ENCODE data around the gene CNNM3.

Gene CNNM3

DNA sequence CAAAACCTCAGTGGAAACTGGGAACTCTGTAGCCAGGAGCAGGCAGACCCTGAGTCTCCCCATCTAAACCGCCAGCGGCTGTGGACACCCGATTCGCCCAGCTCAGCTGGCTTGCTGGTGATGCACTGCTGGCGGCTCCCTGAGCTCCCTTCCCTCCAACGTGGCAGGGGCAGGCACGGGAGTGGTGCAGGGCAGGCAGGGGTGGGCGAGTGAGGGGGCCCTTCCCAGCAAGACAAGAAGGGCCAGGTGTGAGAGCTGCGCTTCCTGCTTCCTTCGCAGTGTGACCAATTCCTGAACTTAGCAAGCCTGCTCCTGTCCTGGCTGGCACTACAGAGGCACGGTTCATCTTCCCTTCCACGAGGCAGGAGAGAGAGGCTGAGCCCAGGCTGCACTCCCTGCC is 66.2 kb downstream of the CNNM3 start:
- peaks cover 25% of the 10 kb centered on the region for H3K4me1 ChIP-seq (ENCODE audit: low read length)
- TF ChIP-seq EZH2phosphoT487 (IDR thresholded peaks at IDR 0.05; ENCODE audit: low read depth): no peak
- TF ChIP-seq, protein P1, sequence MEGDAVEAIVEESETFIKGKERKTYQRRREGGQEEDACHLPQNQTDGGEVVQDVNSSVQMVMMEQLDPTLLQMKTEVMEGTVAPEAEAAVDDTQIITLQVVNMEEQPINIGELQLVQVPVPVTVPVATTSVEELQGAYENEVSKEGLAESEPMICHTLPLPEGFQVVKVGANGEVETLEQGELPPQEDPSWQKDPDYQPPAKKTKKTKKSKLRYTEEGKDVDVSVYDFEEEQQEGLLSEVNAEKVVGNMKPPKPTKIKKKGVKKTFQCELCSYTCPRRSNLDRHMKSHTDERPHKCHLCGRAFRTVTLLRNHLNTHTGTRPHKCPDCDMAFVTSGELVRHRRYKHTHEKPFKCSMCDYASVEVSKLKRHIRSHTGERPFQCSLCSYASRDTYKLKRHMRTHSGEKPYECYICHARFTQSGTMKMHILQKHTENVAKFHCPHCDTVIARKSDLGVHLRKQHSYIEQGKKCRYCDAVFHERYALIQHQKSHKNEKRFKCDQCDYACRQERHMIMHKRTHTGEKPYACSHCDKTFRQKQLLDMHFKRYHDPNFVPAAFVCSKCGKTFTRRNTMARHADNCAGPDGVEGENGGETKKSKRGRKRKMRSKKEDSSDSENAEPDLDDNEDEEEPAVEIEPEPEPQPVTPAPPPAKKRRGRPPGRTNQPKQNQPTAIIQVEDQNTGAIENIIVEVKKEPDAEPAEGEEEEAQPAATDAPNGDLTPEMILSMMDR (IDR thresholded peaks at IDR 0.05; ENCODE audit: low read depth, low read length): no peak

DNA sequence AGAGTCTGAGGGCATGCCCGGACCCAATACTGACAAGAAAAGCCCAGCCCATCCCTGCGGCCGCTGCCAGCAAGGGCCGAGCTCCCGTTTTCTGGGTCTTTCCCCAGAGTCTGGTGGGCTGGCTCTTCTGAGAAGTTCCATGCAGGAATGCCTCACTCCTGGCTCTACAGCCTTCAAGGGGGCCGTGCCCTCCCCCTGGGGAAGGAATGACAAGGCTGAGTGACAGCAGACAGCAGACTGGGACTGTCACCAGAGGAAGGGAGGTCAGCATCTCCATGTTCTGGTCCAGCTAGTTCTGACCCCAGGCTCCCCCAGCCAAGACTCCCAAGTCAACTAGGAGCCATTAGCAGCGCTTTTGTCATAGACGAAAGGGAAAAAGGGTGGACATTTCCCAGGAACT is 66.8 kb downstream of the CNNM3 start:
- H4K20me1 ChIP-seq (ENCODE audit: insufficient read depth, low read length): no peaks in the 10 kb centered on the region
- no peak overlapping the region for H3K4me2 ChIP-seq (ENCODE audit: low read length)
- H3K4me3 ChIP-seq (ENCODE audit: low read length): no peak overlapping the region
- no peaks in the 10 kb centered on the region for H3K79me2 ChIP-seq (ENCODE audit: low read length)
- no peaks in the 10 kb centered on the region for H3K36me3 ChIP-seq (replicated peaks; ENCODE audit: low read depth, low read length)
- no peaks in the 10 kb centered on the region for H3K9me3 ChIP-seq (ENCODE audit: insufficient read depth, low read length)
- TF ChIP-seq, protein P1 (IDR thresholded peaks at IDR 0.05; ENCODE audit: low read depth, low read length): no peak
- TF ChIP-seq EZH2phosphoT487 (IDR thresholded peaks at IDR 0.05; ENCODE audit: low read depth): no peak
- peaks cover 32% of the 10 kb centered on the region for H3K4me1 ChIP-seq (ENCODE audit: low read length)
- no peak overlapping the region for H3K27ac ChIP-seq (ENCODE audit: low read length)
- H3K27me3 ChIP-seq (ENCODE audit: low read depth, low read length): no peaks in the 10 kb centered on the region; the same call in 1 of the 2 replicates
- H3K9ac ChIP-seq (ENCODE audit: low read length): no peak overlapping the region
- H2AFZ ChIP-seq (ENCODE audit: low read depth, low read length): no peak overlapping the region

More for the DNA sequence above, 66.2 kb downstream of the CNNM3 start:
- Histone ChIP-seq H3K27ac (ENCODE audit: low read length) (no peak overlapping the region), H4K20me1 (ENCODE audit: insufficient read depth, low read length) (no peaks in the 10 kb centered on the region), H3K9me3 (ENCODE audit: insufficient read depth, low read length) (no peaks in the 10 kb centered on the region), H3K79me2 (ENCODE audit: low read length) (no peaks in the 10 kb centered on the region), H3K4me2 (ENCODE audit: low read length) (no peak overlapping the region), H3K4me3 (ENCODE audit: low read length) (no peak overlapping the region), H3K27me3 (ENCODE audit: low read depth, low read length) (no peaks in the 10 kb centered on the region; the same call in 1 of the 2 replicates), H2AFZ (ENCODE audit: low read depth, low read length) (no peak overlapping the region), H3K9ac (ENCODE audit: low read length) (no peak overlapping the region), H3K36me3 (replicated peaks; ENCODE audit: low read depth, low read length) (no peaks in the 10 kb centered on the region)

DNA sequence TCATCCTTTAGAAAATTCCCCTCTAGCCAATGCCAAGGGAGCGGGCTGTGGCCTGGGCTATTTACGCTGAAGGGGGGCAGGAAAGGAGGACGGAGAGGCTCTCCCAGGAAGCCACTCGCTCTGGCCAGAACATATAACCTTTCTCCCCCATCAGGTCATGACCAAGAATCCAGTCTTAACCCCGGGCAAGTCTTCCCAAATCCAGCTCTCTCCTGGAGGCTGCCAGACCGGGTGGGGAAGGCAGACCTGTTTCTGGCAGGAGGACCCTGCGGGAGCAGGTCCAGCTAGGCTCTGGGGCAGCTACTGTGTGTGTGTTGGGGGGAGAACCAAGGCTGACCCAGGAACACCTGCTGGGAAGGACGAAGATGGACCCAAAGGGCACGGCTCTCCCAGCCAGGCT is 67.2 kb downstream of the CNNM3 start:
- Histone ChIP-seq H3K9me3 (ENCODE audit: insufficient read depth, low read length) (no peaks in the 10 kb centered on the region), H3K4me2 (ENCODE audit: low read length) (no peak overlapping the region), H3K4me1 (ENCODE audit: low read length) (peaks cover 36% of the 10 kb centered on the region)

More for the DNA sequence above, 67.2 kb downstream of the CNNM3 start:
- Histone ChIP-seq H3K79me2 (ENCODE audit: low read length) (no peaks in the 10 kb centered on the region), H4K20me1 (ENCODE audit: insufficient read depth, low read length) (no peaks in the 10 kb centered on the region), H3K27me3 (ENCODE audit: low read depth, low read length) (no peaks in the 10 kb centered on the region; the same call in 1 of the 2 replicates), H3K27ac (ENCODE audit: low read length) (no peak overlapping the region), H3K36me3 (replicated peaks; ENCODE audit: low read depth, low read length) (no peaks in the 10 kb centered on the region), H2AFZ (ENCODE audit: low read depth, low read length) (no peak overlapping the region), H3K9ac (ENCODE audit: low read length) (no peak overlapping the region), H3K4me3 (ENCODE audit: low read length) (no peak overlapping the region)
- no peak for TF ChIP-seq EZH2phosphoT487 (IDR thresholded peaks at IDR 0.05; ENCODE audit: low read depth)
- TF ChIP-seq, protein P1 (IDR thresholded peaks at IDR 0.05; ENCODE audit: low read depth, low read length): no peak
